K562 (cell line): ENCODE data around the gene STK36. TPM values are rescaled to one million over a fixed set of nuclear protein-coding genes. Genes with fewer than 3 reads are reported as not detected.

ENCODE experiments used
- ATAC-seq: fragments of 200-7000 bp; cut with Tn5 transposase; 3 replicates; pipeline ENCODE4 v1.9.1; 2020; ENCODE audit warnings: moderate library complexity
- BruUV-seq: library from RNA; stranded (reverse); fragments of 400-500 nt; replicated peaks from 2 replicates; lab custom pipeline; 2021; lab: Mats Ljungman, UMichigan
- CTCF ChIA-PET: fragments of 300-600 bp; formaldehyde crosslinking; extraction: SDS; loops from one replicate; lab custom pipeline; 2021; ENCODE audit warnings: low intra/inter-chr PET ratio; lab: Yijun Ruan, JAX
- POLR2A ChIA-PET: fragments of 300-600, 350-650 bp; sonication (Branson Sonifier 250); formaldehyde crosslinking; extraction: SDS; loops from one replicate; lab custom pipeline; 2021; ENCODE audit warnings: antibody characterized with exemption, inconsistent platforms; lab: Yijun Ruan, JAX
- DNase-seq, 4 experiments: peaks; one replicate each; pipeline versions ENCODE4 v3.0.0 to v3.0.0-alpha.2; 2011 to 2018; ENCODE audit warnings: low spot score in 3 of 4, mixed read lengths in 3 of 4; ENCODE audit errors: extremely low read depth in 1 of 4
- FAIRE-seq: peaks from 2 replicates; lab custom pipeline; 2011; peaks lifted over from hg19 to GRCh38; lab: Jason Lieb, UNC
- H2AFZ ChIP-seq: 2 replicates; pipeline ENCODE4 v1.6.0; 2011; ENCODE audit warnings: low read depth, low read length, control low read depth, inconsistent platforms
- H3K27ac ChIP-seq: fragments of 200-600 bp; 3 replicates; pipeline ENCODE4 v1.8.0; 2011; ENCODE audit warnings: low read depth, mild to moderate bottlenecking, control low read depth, inconsistent platforms, low read length, moderate library complexity, mixed read lengths; ENCODE audit errors: extremely low read depth
- H3K27me3 ChIP-seq, 2 experiments: fragments of 300-600 bp in 1 of 2; 2 replicates in 1 of 2; 3 replicates in 1 of 2; pipeline versions ENCODE4 v1.6.0 to v1.8.0; 2011; ENCODE audit warnings: inconsistent platforms in 2 of 2, low read length in 2 of 2, mild to moderate bottlenecking in 1 of 2, mixed read lengths in 1 of 2, moderate library complexity in 1 of 2; ENCODE audit not compliant: control insufficient read depth in 2 of 2, insufficient read depth in 2 of 2
- H3K36me3 ChIP-seq: fragments of 300-600 bp; 3 replicates; pipeline ENCODE4 v1.8.0; 2011; ENCODE audit warnings: mild to moderate bottlenecking, low read length, inconsistent platforms; ENCODE audit not compliant: control insufficient read depth, insufficient read depth
- H3K4me1 ChIP-seq, 2 experiments: fragments of 200-600 bp in 1 of 2; replicated peaks in 1 of 2; 2 replicates in 1 of 2; 3 replicates in 1 of 2; pipeline versions ENCODE4 v1.5.1 to v1.8.0; 2011; ENCODE audit warnings: inconsistent platforms in 2 of 2, low read length in 2 of 2, mild to moderate bottlenecking in 1 of 2, mixed read lengths in 1 of 2, moderate library complexity in 1 of 2; ENCODE audit not compliant: control insufficient read depth in 2 of 2, insufficient read depth in 2 of 2
- H3K4me2 ChIP-seq: 2 replicates; pipeline ENCODE4 v1.6.1; 2011; ENCODE audit warnings: low read length, control low read depth, inconsistent platforms, mixed read lengths; ENCODE audit not compliant: insufficient read depth
- H3K4me3 ChIP-seq: fragments of 200-600 bp; sonication (generic), shearing (Covaris generic); 2 replicates; pipeline ENCODE4 v1.5.1; 2016; ENCODE audit warnings: control low read depth, inconsistent platforms
- H3K79me2 ChIP-seq: fragments of 200-600 bp; 3 replicates; pipeline ENCODE4 v1.8.0; 2011; ENCODE audit warnings: low read length, inconsistent platforms; ENCODE audit not compliant: control insufficient read depth, insufficient read depth
- H3K9ac ChIP-seq, 2 experiments: 2 replicates each; pipeline versions ENCODE4 v1.6.0 to v1.6.1; 2011; ENCODE audit warnings: low read depth in 2 of 2, low read length in 2 of 2, control low read depth in 1 of 2, inconsistent platforms in 1 of 2, mild to moderate bottlenecking in 1 of 2, mixed read lengths in 1 of 2; ENCODE audit not compliant: insufficient read depth in 1 of 2
- H3K9me1 ChIP-seq: one replicate; pipeline ENCODE4 v1.6.0; 2011; ENCODE audit warnings: inconsistent platforms, mild to moderate bottlenecking, low read length, moderate library complexity; ENCODE audit not compliant: control insufficient read depth, insufficient read depth
- H3K9me3 ChIP-seq: replicated peaks from 2 replicates; pipeline ENCODE4 v1.5.1; 2011; ENCODE audit warnings: low read depth, low read length, inconsistent platforms; ENCODE audit not compliant: control insufficient read depth, insufficient read depth
- H4K20me1 ChIP-seq: replicated peaks from 2 replicates; pipeline ENCODE4 v1.6.1; 2011; ENCODE audit warnings: low read length, inconsistent platforms, mixed read lengths; ENCODE audit not compliant: control insufficient read depth, insufficient read depth
- C11orf30 ChIP-seq: fragments of 450-650 bp; IDR thresholded peaks from 2 replicates; pipeline ENCODE4 v1.6.1; 2016; ENCODE audit warnings: low read depth, mild to moderate bottlenecking
- CSDE1 ChIP-seq, 2 experiments: fragments of 450-650 bp; IDR thresholded peaks; 2 replicates each; pipeline ENCODE4 v1.6.1; 2016; ENCODE audit warnings: mild to moderate bottlenecking in 1 of 2
- GTF2B ChIP-seq: IDR thresholded peaks from 2 replicates; pipeline ENCODE4 v1.6.1; 2011; ENCODE audit not compliant: insufficient read length; ENCODE audit errors: extremely low read depth
- NR3C1 ChIP-seq: sonication (generic); formaldehyde crosslinking; IDR thresholded peaks from 2 replicates; pipeline ENCODE4 v1.8.1; 2022; ENCODE audit warnings: missing genetic modification reagents
- POU5F1 ChIP-seq: fragments of 150-350 bp; IDR thresholded peaks from 2 replicates; pipeline ENCODE4 v1.6.1; 2014; ENCODE audit warnings: borderline replicate concordance, low read length, low read depth, mild to moderate bottlenecking; ENCODE audit not compliant: partially characterized antibody
- ZBTB2 ChIP-seq: fragments of 450-650 bp; IDR thresholded peaks from 2 replicates; pipeline ENCODE4 v1.6.1; 2016; ENCODE audit warnings: antibody characterized with exemption
- WGBS: fragments of 100-300 bp; shearing (Covaris generic); methylation state at CpG from one replicate; pipeline ENCODE4 v1.1.6; 2016; ENCODE audit warnings: low coverage, mixed read lengths; ENCODE audit not compliant: insufficient coverage; ENCODE audit errors: missing lambda C conversion rate; 5-methylcytosine and 5-hydroxymethylcytosine counted together
- in situ Hi-C: fragments of 300-500 bp; cut with MboI; formaldehyde crosslinking; loops from 4 replicates; pipeline ENCODE4 v1.15.0; 2018; ENCODE audit warnings: inconsistent platforms, mixed read lengths
- intact Hi-C: fragments of 100-400 bp; cut with micrococcal nuclease; formaldehyde crosslinking; loops from 2 replicates; pipeline ENCODE4 v1.14.2; 2022
- polyA plus RNA-seq, 8 experiments: library from polyadenylated mRNA; depleted of rRNA in 4 of 8; stranded (reverse) in 5 of 8; unstranded in 3 of 8; fragments of >200 nt; fragmentation: Nextera tagmentation in 2 of 8; fragmentation: Illumina TruSeq in 1 of 8; extraction: Ambion mirVana in 2 of 8; extraction: Trizol in 1 of 8; gene quantifications; 2 replicates each; pipeline versions ENCODE4 v1.2.1 to v1.2.3, GENCODE V29; 2011 to 2014; ENCODE audit warnings: inconsistent platforms in 1 of 8, missing spikeins in 1 of 8
- total RNA-seq, 7 experiments: library from RNA; depleted of rRNA in 6 of 7; stranded (reverse); fragments of >200 nt in 6 of 7; fragmentation: Illumina TruSeq in 2 of 7; extraction: Trizol in 2 of 7; gene quantifications; 2 replicates each; pipeline versions ENCODE4 v1.2.1 to v1.2.3, GENCODE V29; 2011 to 2021; ENCODE audit warnings: low replicate concordance in 1 of 7

STK36 gene
- total and polyA plus RNA-seq, 9 of the 15 experiments (the other 6 are each of a cell fraction or from before 2014, with no cell fraction given) = 3.5 to 12.4 (median 6.7) TPM

- Histone ChIP-seq H3K9me3 (no peaks in the 10 kb centered on the region), H3K9me1 (no peaks in the 10 kb centered on the region), H3K27ac (no peak overlapping the region), H3K79me2 (peaks cover 40% of the 10 kb centered on the region), H3K9ac (no peak overlapping the region), H3K36me3 (peaks cover 16% of the 10 kb centered on the region; the same call in 2 of the 3 replicates), H3K27me3 (no peaks in the 10 kb centered on the region), H3K4me2 (no peak overlapping the region), H4K20me1 (peaks cover 16% of the 10 kb centered on the region; the same call in 1 of the 2 replicates), H3K4me1 (peaks cover 0 to 4% of the 10 kb centered on the region in 2 experiments; a peak in 3 of 5 replicates), H2AFZ (no peak overlapping the region), H3K4me3 (no peak overlapping the region)
- no TSS peak for BruUV-seq
- CTCF ChIA-PET = interaction anchor here (1.7 kb wide), 1 partner anchor 118 kb away, joined by 4 read pairs; no protein-coding TSS in a partner anchor
- POLR2A ChIA-PET = interaction anchor here (1.5 kb wide), 1 partner anchor 10 kb away, joined by 4 read pairs; no protein-coding TSS in a partner anchor
- DNase-seq = no peak
- FAIRE-seq = no peak
- no peak for ATAC-seq
- 97% methylated on average over 3 of the region's 3 CpGs for WGBS
- in situ Hi-C loops (loop anchor here (10.0 kb wide), 1 partner anchor 115 kb away; no protein-coding TSS in a partner anchor), intact Hi-C loops (loop anchor here (2.0 kb wide), 1 partner anchor 117 kb away; no protein-coding TSS in a partner anchor)
- no peak for TF ChIP-seq GTF2B
- TF ChIP-seq C11orf30 = no peak
- no peak for TF ChIP-seq ZBTB2
- no peak for TF ChIP-seq CSDE1 (IDR thresholded peaks at IDR 0.05)
- TF ChIP-seq NR3C1 (CRISPR knock-in tag) = no peak
- TF ChIP-seq POU5F1 = no peak
Observed at GRCh38 chr2:218729640-218730039, 57.8 kb downstream of the STK36 start.
